ENCODE results near the gene B3GAT1. TPM values are rescaled to one million over a fixed set of nuclear protein-coding genes. Genes with fewer than 3 reads are reported as not detected.
A peak's percentile ranks its signal among the peaks of the same experiment; 100 is the strongest.

Gene B3GAT1
- total RNA-seq, 4 donors from 2014 or later = 0.19 to 0.72 (median 0.55) TPM

DNA sequence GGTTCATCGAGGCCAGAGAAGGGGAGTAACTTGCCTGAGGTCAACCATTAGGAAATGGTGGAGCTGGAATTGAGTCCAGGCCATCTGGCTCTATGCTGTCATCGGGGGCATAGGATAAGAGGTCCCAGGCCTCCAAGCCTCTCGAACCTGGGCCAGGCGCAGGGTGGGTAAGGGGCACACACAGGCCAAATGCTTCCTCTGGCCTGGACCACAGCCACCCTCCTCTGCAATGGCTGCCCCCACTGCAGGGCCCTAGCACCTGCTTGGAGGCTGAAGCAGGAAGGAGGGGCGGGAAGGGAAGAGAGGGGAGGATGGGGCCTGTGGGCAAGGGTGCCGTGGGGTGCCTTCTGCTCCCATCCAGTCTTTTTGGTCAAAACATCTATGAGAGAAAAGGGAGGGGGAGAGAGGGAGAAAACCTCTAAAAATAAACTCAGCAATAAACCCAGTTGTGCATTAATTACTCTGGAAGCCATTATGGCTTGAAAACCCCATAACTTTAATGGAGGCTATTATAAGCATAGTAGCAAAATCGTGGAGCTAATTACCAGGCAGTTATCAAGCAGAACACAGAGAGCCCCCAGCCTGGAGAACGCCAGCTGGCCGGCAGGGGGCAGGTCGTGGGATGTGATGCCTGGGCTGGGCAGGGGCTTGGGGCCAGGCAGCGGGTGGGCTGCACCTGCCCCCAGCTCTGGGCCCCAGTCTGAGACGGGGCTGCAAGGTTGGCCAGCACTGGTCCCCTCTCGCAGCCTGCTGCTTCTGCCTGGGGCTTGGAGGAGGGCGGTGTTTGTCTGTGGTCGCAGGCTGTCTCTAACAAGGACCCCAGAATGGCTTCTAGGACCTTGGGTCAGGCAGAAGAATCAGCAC lies 21.1 kb downstream of the B3GAT1 start:
- DNase-seq (ENCODE audit: low spot score) (no peak), ATAC-seq (ENCODE audit: low FRiP score) (no peak)
- no peak for TF ChIP-seq CTCF (IDR thresholded peaks at IDR 0.05)

DNA sequence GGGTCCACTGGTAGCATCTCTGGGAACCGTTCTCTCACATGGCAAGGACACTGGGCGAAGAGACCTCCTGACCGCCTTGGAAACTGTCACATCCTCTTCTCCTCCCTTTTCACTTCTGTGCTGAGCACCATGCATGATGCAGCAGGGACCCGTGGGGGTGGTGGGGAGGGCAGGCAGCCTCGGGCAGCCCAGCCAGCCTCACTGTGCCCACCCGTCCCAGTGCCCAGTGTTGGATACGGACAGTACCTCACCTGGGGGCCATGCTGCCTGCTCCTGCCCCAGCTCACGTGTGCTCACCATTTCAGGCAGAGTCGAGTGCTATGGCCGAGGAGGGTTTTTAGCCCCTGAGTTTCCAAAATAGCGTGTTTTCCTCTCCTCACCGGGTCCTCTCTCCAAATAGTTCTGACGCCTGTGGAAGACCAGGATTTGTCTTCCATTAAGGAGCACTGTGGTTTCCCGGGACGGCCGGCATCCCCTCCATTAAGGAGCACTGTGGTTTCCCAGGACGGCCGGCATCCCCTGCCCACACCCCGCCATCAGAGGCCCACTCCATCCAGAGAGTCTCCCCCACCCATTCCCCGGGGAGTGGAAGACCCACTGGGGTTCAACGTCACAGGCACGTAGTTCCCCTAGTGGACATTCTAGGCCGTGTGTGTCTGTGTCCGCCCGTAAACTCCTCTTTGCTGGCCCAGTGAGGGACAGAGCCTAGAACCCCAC lies 22.4 kb downstream of the B3GAT1 start:
- TF ChIP-seq CTCF (IDR thresholded peaks at IDR 0.05) = no peak
- ATAC-seq (ENCODE audit: low FRiP score) = peak; percentile 20
- DNase-seq (ENCODE audit: low spot score) = no peak

GRCh38 chr11:134388590-134388989 lies 23.5 kb downstream of the B3GAT1 start:
- ATAC-seq (ENCODE audit: low FRiP score) (no peak), DNase-seq (ENCODE audit: low spot score) (no peak)
- no peak for TF ChIP-seq CTCF (IDR thresholded peaks at IDR 0.05)

- no peak for TF ChIP-seq CTCF (IDR thresholded peaks at IDR 0.05)
- ATAC-seq (ENCODE audit: low FRiP score) (no peak), DNase-seq (ENCODE audit: low spot score) (no peak)
These were observed 24.5 kb downstream of the B3GAT1 start for GRCh38 chr11:134387501-134387900.

- DNase-seq (ENCODE audit: low spot score) (no peak), ATAC-seq (ENCODE audit: low FRiP score) (no peak)
- no peak for TF ChIP-seq CTCF (IDR thresholded peaks at IDR 0.05)
These were observed 25.1 kb downstream of the B3GAT1 start for GRCh38 chr11:134386945-134387344.

DNA sequence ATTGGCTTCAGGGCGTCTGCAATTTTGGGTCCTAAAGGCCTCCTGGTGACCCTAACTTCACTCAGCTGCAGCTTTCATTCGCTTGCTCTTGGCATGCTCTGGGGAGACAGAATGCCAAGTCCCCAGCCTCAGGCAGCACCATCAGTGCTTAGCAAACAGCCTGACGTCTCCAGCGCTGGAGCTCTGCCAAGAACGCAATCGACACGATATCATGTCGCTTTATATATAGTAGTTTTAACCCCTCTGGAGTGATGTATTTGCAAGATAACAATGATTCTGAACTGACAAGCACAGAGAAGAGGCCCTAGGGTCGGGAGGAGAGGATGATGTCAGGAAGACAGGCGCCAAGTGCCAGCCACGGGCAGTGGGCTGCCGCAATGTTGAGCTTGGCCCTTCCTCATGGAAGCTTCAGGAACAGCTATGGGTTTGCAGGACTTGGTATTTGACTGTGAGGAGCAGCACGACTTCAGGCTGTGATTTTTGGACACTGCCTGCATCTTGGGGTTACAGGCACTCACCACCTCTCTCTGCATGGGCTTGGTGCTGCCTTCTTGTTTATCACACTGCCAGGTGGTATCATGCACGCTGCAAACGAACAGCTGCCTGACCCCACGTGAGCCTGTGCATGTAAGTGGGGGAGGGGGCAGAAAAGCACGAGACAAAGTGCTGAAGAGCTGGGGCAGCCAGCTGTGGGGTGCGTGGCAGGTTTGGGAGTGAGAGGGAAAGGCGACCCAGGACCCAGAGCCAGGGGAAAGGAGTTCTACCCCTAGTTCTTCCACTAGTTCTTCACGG lies 26.1 kb downstream of the B3GAT1 start:
- TF ChIP-seq CTCF (IDR thresholded peaks at IDR 0.05) = no peak
- DNase-seq (ENCODE audit: low spot score) (no peak), ATAC-seq (ENCODE audit: low FRiP score) (no peak)

Data from omental fat pad (tissue), 4 donors.